NT2/D1 (cell line): ENCODE data around the gene MEGF6.

Source experiments
- DNase-seq: peaks from one replicate; pipeline ENCODE4 v3.0.0-alpha.2; 2011; ENCODE audit warnings: low read depth, low spot score
- H3K27me3 ChIP-seq: 2 replicates; pipeline ENCODE4 v1.6.0; 2011; ENCODE audit warnings: mild to moderate bottlenecking; ENCODE audit not compliant: insufficient read length, insufficient read depth
- H3K36me3 ChIP-seq: 2 replicates; pipeline ENCODE4 v1.6.1; 2011; ENCODE audit warnings: mild to moderate bottlenecking, low read length, mixed read lengths; ENCODE audit not compliant: insufficient read depth, insufficient read length
- H3K4me1 ChIP-seq: 2 replicates; pipeline ENCODE4 v1.5.1; 2011; ENCODE audit not compliant: insufficient read depth, insufficient read length
- H3K4me3 ChIP-seq: 2 replicates; pipeline ENCODE4 v1.5.1; 2011; ENCODE audit warnings: low read depth; ENCODE audit not compliant: insufficient read length
- H3K9ac ChIP-seq: 2 replicates; pipeline ENCODE4 v1.6.0; 2011; ENCODE audit warnings: low read depth; ENCODE audit not compliant: insufficient read length
- H3K9me3 ChIP-seq: 2 replicates; pipeline ENCODE4 v1.5.1; 2011; ENCODE audit warnings: mild to moderate bottlenecking, low read length; ENCODE audit not compliant: insufficient read depth
- SUZ12 ChIP-seq: IDR thresholded peaks from 2 replicates; pipeline ENCODE4 v1.6.1; 2011; ENCODE audit not compliant: insufficient read length, insufficient read depth; ENCODE audit errors: extremely low read depth
- YY1 ChIP-seq: IDR thresholded peaks from 2 replicates; pipeline ENCODE4 v1.6.1; 2011; ENCODE audit not compliant: insufficient read length, insufficient read depth
- ZNF274 ChIP-seq: IDR thresholded peaks from 2 replicates; pipeline ENCODE4 v1.6.1; 2011; ENCODE audit warnings: mild to moderate bottlenecking, low read depth, low read length

The MEGF6 gene

GRCh38 chr1:3492545-3493246, 118.6 kb downstream of the MEGF6 start:
- peaks cover 7% of the 10 kb centered on the region for H3K36me3 ChIP-seq
- H3K27me3 ChIP-seq, result no peaks in the 10 kb centered on the region
- TF ChIP-seq SUZ12 (no peak), ZNF274 (no peak), YY1 (no peak)
- H3K9ac ChIP-seq, result no peak overlapping the region
- no peaks in the 10 kb centered on the region for H3K9me3 ChIP-seq
- H3K4me3 ChIP-seq, result no peak overlapping the region
- H3K4me1 ChIP-seq, result peaks cover 5% of the 10 kb centered on the region
- no peak for DNase-seq

GRCh38 chr1:3491291-3492246, 119.7 kb downstream of the MEGF6 start:
- Histone ChIP-seq H3K9me3 (no peaks in the 10 kb centered on the region), H3K9ac (no peak overlapping the region), H3K4me3 (no peak overlapping the region), H3K27me3 (no peaks in the 10 kb centered on the region), H3K36me3 (peaks cover 7% of the 10 kb centered on the region), H3K4me1 (peaks cover 5% of the 10 kb centered on the region)
- no peak for TF ChIP-seq ZNF274
- TF ChIP-seq YY1, result no peak
- TF ChIP-seq SUZ12, result no peak
- DNase-seq, result no peak

DNA sequence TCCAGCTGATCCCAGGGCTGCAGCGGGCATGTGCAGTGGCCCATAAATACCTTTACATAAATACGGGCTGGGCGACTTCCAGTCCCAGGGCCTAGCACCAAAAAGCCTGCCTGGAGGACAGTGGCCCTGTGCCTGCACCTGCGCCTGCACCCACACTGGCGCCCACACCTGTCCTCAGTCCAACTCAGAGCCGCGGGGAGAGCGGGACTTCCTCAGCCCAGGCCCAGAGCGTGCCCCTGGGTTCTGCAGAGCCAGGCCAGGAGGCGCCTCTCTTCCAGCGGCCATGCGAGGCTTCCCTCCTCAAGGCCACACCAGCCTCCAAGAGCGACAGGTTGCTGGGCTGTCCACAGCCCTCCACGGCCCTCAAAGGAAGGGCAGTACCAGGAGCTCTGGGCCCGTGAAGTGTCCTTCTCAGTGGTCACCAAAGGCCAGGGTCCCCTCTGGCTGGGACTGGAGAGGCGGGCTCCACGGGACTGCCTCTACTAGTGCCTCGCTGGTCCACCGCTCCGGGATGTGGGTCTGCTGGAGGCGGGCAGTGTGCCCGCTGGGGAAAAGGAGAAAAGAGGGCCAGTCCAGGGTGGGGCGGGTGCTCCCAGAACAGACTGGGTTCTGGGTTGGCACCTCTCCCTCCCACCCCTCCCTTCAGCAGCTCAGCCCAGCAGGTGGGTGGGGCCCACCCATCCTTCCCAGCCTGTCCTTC, 121.1 kb downstream of the MEGF6 start:
- no peak overlapping the region for H3K9ac ChIP-seq
- TF ChIP-seq ZNF274 (no peak), YY1 (no peak), SUZ12 (no peak)
- no peaks in the 10 kb centered on the region for H3K27me3 ChIP-seq
- no peak for DNase-seq
- H3K9me3 ChIP-seq, result no peaks in the 10 kb centered on the region
- peaks cover 5% of the 10 kb centered on the region for H3K4me1 ChIP-seq
- peaks cover 7% of the 10 kb centered on the region for H3K36me3 ChIP-seq
- H3K4me3 ChIP-seq, result no peak overlapping the region

DNA sequence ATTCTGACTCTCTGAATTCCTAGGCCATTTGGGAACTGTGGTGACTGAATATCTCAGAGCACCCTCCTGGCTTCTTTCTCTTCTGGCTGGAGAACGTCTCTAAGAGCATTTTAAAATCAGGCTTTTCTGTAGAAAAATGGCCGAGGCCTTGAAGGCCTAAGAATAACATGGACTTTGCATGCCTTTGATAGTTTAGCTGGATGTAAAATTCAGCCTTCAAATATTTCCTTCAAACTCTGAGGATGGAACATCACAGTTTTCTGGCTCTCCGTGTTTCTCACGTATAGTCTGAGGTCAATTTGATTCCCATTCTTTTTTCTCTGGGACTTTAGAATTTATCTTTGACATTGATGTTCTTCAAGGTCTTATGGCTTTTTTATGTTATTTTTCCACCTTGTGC, 122.9 kb downstream of the MEGF6 start:
- DNase-seq, result no peak
- TF ChIP-seq YY1 (no peak), ZNF274 (no peak), SUZ12 (no peak)
- Histone ChIP-seq H3K9ac (no peak overlapping the region), H3K27me3 (no peaks in the 10 kb centered on the region), H3K9me3 (no peaks in the 10 kb centered on the region), H3K4me3 (no peak overlapping the region), H3K36me3 (peaks cover 7% of the 10 kb centered on the region), H3K4me1 (peaks cover 5% of the 10 kb centered on the region)

DNA sequence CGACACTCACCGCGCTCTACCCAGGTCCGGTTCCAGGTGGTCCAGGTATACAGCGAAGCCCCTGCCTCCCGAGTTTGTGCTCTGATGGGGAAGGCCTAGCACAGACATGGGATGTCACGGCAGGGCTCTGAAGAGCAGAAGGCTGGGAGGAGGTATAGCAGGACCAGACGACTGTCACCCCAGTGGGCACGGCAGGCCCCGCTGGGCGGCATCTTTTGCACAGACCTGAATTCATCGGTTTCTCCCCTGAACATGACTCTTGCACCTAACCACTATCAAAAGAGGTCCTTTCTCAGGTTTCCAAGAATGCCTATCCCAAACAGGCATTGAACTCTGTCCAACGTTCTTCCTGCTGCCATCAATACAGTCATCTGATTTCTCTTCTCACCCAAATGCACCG, 126.3 kb downstream of the MEGF6 start:
- H3K27me3 ChIP-seq, result no peaks in the 10 kb centered on the region
- no peaks in the 10 kb centered on the region for H3K4me1 ChIP-seq
- H3K9ac ChIP-seq, result no peak overlapping the region
- H3K9me3 ChIP-seq, result no peaks in the 10 kb centered on the region
- H3K36me3 ChIP-seq, result peaks cover 5% of the 10 kb centered on the region
- H3K4me3 ChIP-seq, result no peak overlapping the region
- DNase-seq, result no peak
- TF ChIP-seq SUZ12, result no peak
- no peak for TF ChIP-seq YY1
- no peak for TF ChIP-seq ZNF274

DNA sequence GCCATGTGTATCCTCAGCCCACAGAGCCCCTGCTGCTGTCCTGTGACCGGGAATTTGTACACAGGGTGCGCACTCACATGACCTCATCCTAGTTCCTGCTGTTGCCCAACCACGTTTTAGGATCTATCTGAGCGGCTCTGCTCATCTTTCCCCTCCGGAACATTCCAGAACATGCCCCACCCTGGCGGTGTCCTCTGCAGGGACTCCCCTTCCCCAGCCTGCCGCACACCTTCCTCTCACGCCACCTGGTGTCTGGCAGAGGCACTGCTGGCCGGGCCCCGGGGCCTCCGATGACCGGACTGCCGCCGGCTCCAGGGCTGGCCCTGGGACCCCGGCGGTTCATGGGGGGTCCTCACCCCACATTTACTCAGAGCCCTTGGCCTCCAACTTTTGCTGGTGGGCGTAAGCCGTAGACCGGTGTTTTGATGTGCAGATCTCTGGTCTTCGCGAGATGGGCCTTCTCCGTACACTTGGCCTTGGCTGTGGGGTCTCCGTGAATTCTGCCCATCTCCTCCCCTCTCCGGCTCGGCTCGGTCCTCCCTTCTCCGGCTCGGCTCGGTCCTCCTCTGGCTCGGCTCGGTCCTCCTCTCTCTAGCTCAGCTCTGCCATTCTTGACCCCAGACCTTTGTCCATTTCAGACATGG, 127.4 kb downstream of the MEGF6 start:
- DNase-seq, result no peak
- TF ChIP-seq ZNF274, result no peak
- no peak for TF ChIP-seq SUZ12
- no peak for TF ChIP-seq YY1
- H3K36me3 ChIP-seq, result no peaks in the 10 kb centered on the region

More for the DNA sequence above, 127.4 kb downstream of the MEGF6 start:
- Histone ChIP-seq H3K27me3 (no peaks in the 10 kb centered on the region), H3K4me3 (no peak overlapping the region), H3K4me1 (no peaks in the 10 kb centered on the region), H3K9me3 (no peaks in the 10 kb centered on the region), H3K9ac (no peak overlapping the region)
